ENCODE data around the gene ENTREP1. TPM values are rescaled to one million over a fixed set of nuclear protein-coding genes. Genes with fewer than 3 reads are reported as not detected.

Gene ENTREP1
- total RNA-seq, 1 experiment from 2014 or later: not detected

DNA sequence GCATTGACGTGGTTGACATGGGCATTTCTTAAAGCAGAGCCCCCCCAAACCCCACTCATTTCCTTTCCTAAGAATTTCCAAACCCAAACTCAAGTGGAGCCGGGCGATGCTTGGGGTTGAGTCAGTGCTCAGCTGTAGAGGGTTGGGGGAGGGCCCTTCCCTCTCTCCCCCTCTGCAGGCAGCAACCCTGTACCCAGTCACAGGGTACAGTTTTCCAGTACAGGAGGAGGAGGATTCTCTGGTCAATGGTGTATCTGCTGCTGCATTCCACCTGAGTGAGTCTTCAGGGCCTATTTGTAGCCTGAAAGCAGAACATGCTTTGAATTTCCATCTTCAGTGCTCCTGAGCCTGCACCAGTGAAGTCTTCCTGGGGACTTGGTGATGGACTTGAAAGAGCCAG lies 55.8 kb downstream of the ENTREP1 start:
- Histone ChIP-seq H3K27me3 (ENCODE audit: low read length) (no peaks in the 10 kb centered on the region), H3K4me3 (ENCODE audit: low read length) (no peak overlapping the region), H3K36me3 (ENCODE audit: insufficient read depth, low read length) (no peaks in the 10 kb centered on the region), H2AFZ (ENCODE audit: low read length) (no peak overlapping the region), H3K9ac (ENCODE audit: low read length) (no peak overlapping the region), H3K9me2 (replicated peaks; ENCODE audit: insufficient read depth, low read length) (no peaks in the 10 kb centered on the region), H3K79me2 (ENCODE audit: low read length) (no peaks in the 10 kb centered on the region), H3K4me1 (ENCODE audit: low read length) (no peaks in the 10 kb centered on the region), H3K27ac (ENCODE audit: low read length) (no peak overlapping the region), H3K4me2 (ENCODE audit: low read depth, low read length, poor library complexity, severe bottlenecking) (no peak overlapping the region), H3K9me3 (ENCODE audit: low read length) (no peaks in the 10 kb centered on the region), H4K20me1 (ENCODE audit: insufficient read depth, low read depth, low read length) (no peaks in the 10 kb centered on the region)
- no peak for DNase-seq

- Histone ChIP-seq H2AFZ (ENCODE audit: low read length) (no peak overlapping the region), H3K4me3 (ENCODE audit: low read length) (no peak overlapping the region), H3K9me3 (ENCODE audit: low read length) (no peaks in the 10 kb centered on the region), H4K20me1 (ENCODE audit: insufficient read depth, low read depth, low read length) (no peaks in the 10 kb centered on the region), H3K4me1 (ENCODE audit: low read length) (no peaks in the 10 kb centered on the region), H3K79me2 (ENCODE audit: low read length) (no peaks in the 10 kb centered on the region), H3K27me3 (ENCODE audit: low read length) (no peaks in the 10 kb centered on the region), H3K27ac (ENCODE audit: low read length) (no peak overlapping the region), H3K36me3 (ENCODE audit: insufficient read depth, low read length) (no peaks in the 10 kb centered on the region), H3K9me2 (replicated peaks; ENCODE audit: insufficient read depth, low read length) (no peaks in the 10 kb centered on the region), H3K9ac (ENCODE audit: low read length) (no peak overlapping the region), H3K4me2 (ENCODE audit: low read depth, low read length, poor library complexity, severe bottlenecking) (no peak overlapping the region)
- no peak for DNase-seq
Measured at GRCh38 chr9:69382135-69382534, 57.1 kb downstream of the ENTREP1 start.

GRCh38 chr9:69385581-69386033 lies 60.6 kb downstream of the ENTREP1 start:
- H2AFZ ChIP-seq (ENCODE audit: low read length): no peak overlapping the region
- H3K27me3 ChIP-seq (ENCODE audit: low read length): no peaks in the 10 kb centered on the region
- no peaks in the 10 kb centered on the region for H3K79me2 ChIP-seq (ENCODE audit: low read length)
- H3K9me3 ChIP-seq (ENCODE audit: low read length): no peaks in the 10 kb centered on the region
- no peak overlapping the region for H3K9ac ChIP-seq (ENCODE audit: low read length)
- H3K4me3 ChIP-seq (ENCODE audit: low read length): no peak overlapping the region
- no peak overlapping the region for H3K27ac ChIP-seq (ENCODE audit: low read length)
- no peak overlapping the region for H3K4me2 ChIP-seq (ENCODE audit: low read depth, low read length, poor library complexity, severe bottlenecking)
- H3K9me2 ChIP-seq (replicated peaks; ENCODE audit: insufficient read depth, low read length): no peaks in the 10 kb centered on the region
- no peak for DNase-seq
- no peaks in the 10 kb centered on the region for H4K20me1 ChIP-seq (ENCODE audit: insufficient read depth, low read depth, low read length)
- no peaks in the 10 kb centered on the region for H3K4me1 ChIP-seq (ENCODE audit: low read length)
- H3K36me3 ChIP-seq (ENCODE audit: insufficient read depth, low read length): no peaks in the 10 kb centered on the region

- H3K9ac ChIP-seq (ENCODE audit: low read length): no peak overlapping the region
- H4K20me1 ChIP-seq (ENCODE audit: insufficient read depth, low read depth, low read length): no peaks in the 10 kb centered on the region
- no peak overlapping the region for H2AFZ ChIP-seq (ENCODE audit: low read length)
- no peak overlapping the region for H3K4me2 ChIP-seq (ENCODE audit: low read depth, low read length, poor library complexity, severe bottlenecking)
- H3K4me3 ChIP-seq (ENCODE audit: low read length): no peak overlapping the region
- H3K9me2 ChIP-seq (replicated peaks; ENCODE audit: insufficient read depth, low read length): no peaks in the 10 kb centered on the region
- no peaks in the 10 kb centered on the region for H3K36me3 ChIP-seq (ENCODE audit: insufficient read depth, low read length)
- no peaks in the 10 kb centered on the region for H3K4me1 ChIP-seq (ENCODE audit: low read length)
- no peak for DNase-seq
- no peaks in the 10 kb centered on the region for H3K79me2 ChIP-seq (ENCODE audit: low read length)
- H3K27me3 ChIP-seq (ENCODE audit: low read length): no peaks in the 10 kb centered on the region
- H3K27ac ChIP-seq (ENCODE audit: low read length): no peak overlapping the region
- no peaks in the 10 kb centered on the region for H3K9me3 ChIP-seq (ENCODE audit: low read length)
Measured at GRCh38 chr9:69386651-69387050, 61.6 kb downstream of the ENTREP1 start.

- Histone ChIP-seq H3K9ac (ENCODE audit: low read length) (no peak overlapping the region), H3K4me2 (ENCODE audit: low read depth, low read length, poor library complexity, severe bottlenecking) (no peak overlapping the region), H2AFZ (ENCODE audit: low read length) (no peak overlapping the region), H3K79me2 (ENCODE audit: low read length) (no peaks in the 10 kb centered on the region), H4K20me1 (ENCODE audit: insufficient read depth, low read depth, low read length) (no peaks in the 10 kb centered on the region), H3K27me3 (ENCODE audit: low read length) (no peaks in the 10 kb centered on the region), H3K36me3 (ENCODE audit: insufficient read depth, low read length) (no peaks in the 10 kb centered on the region), H3K27ac (ENCODE audit: low read length) (no peak overlapping the region), H3K9me3 (ENCODE audit: low read length) (no peaks in the 10 kb centered on the region), H3K4me3 (ENCODE audit: low read length) (no peak overlapping the region), H3K9me2 (replicated peaks; ENCODE audit: insufficient read depth, low read length) (no peaks in the 10 kb centered on the region), H3K4me1 (ENCODE audit: low read length) (no peaks in the 10 kb centered on the region)
- DNase-seq: no peak
Measured at GRCh38 chr9:69388596-69388995, 63.6 kb downstream of the ENTREP1 start.

- no peak overlapping the region for H3K4me2 ChIP-seq (ENCODE audit: low read depth, low read length, poor library complexity, severe bottlenecking)
- no peak overlapping the region for H3K9ac ChIP-seq (ENCODE audit: low read length)
- no peaks in the 10 kb centered on the region for H3K36me3 ChIP-seq (ENCODE audit: insufficient read depth, low read length)
- no peak overlapping the region for H3K27ac ChIP-seq (ENCODE audit: low read length)
- H4K20me1 ChIP-seq (ENCODE audit: insufficient read depth, low read depth, low read length): no peaks in the 10 kb centered on the region
- H3K9me3 ChIP-seq (ENCODE audit: low read length): no peaks in the 10 kb centered on the region
- H3K4me3 ChIP-seq (ENCODE audit: low read length): no peak overlapping the region
- no peaks in the 10 kb centered on the region for H3K4me1 ChIP-seq (ENCODE audit: low read length)
- no peak overlapping the region for H2AFZ ChIP-seq (ENCODE audit: low read length)
- no peaks in the 10 kb centered on the region for H3K79me2 ChIP-seq (ENCODE audit: low read length)
- DNase-seq: no peak
- no peaks in the 10 kb centered on the region for H3K9me2 ChIP-seq (replicated peaks; ENCODE audit: insufficient read depth, low read length)
- no peaks in the 10 kb centered on the region for H3K27me3 ChIP-seq (ENCODE audit: low read length)
Measured at GRCh38 chr9:69389437-69389995, 64.5 kb downstream of the ENTREP1 start.

GRCh38 chr9:69391487-69391886 lies 66.5 kb downstream of the ENTREP1 start:
- Histone ChIP-seq H2AFZ (ENCODE audit: low read length) (no peak overlapping the region), H3K9ac (ENCODE audit: low read length) (no peak overlapping the region), H3K9me3 (ENCODE audit: low read length) (no peaks in the 10 kb centered on the region), H3K4me1 (ENCODE audit: low read length) (no peaks in the 10 kb centered on the region), H3K79me2 (ENCODE audit: low read length) (no peaks in the 10 kb centered on the region), H3K4me3 (ENCODE audit: low read length) (no peak overlapping the region), H3K9me2 (replicated peaks; ENCODE audit: insufficient read depth, low read length) (no peaks in the 10 kb centered on the region), H3K36me3 (ENCODE audit: insufficient read depth, low read length) (no peaks in the 10 kb centered on the region), H4K20me1 (ENCODE audit: insufficient read depth, low read depth, low read length) (no peaks in the 10 kb centered on the region), H3K27ac (ENCODE audit: low read length) (no peak overlapping the region), H3K27me3 (ENCODE audit: low read length) (no peaks in the 10 kb centered on the region), H3K4me2 (ENCODE audit: low read depth, low read length, poor library complexity, severe bottlenecking) (no peak overlapping the region)
- no peak for DNase-seq

DNA sequence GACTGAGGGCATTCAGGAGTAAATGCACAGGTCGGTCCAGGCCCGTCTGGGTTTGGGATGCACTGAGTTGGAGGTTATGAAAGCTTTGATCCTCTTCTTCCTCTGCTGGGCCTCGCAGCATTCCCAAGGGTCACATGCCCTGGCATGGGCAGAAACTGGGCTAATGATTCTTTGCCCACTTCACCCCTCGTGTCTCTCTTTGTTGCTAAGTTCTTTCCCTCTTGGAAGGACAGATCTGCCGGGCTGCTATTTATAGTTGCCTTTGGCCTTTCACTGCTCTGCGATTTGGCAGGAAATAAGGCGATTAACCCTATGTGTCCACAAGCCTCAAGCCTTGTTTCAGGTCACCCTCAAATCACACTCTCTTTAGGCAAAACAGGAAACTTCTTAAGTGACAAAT lies 66.9 kb downstream of the ENTREP1 start:
- Histone ChIP-seq H3K27me3 (ENCODE audit: low read length) (no peaks in the 10 kb centered on the region), H3K79me2 (ENCODE audit: low read length) (no peaks in the 10 kb centered on the region), H3K9ac (ENCODE audit: low read length) (no peak overlapping the region), H3K4me2 (ENCODE audit: low read depth, low read length, poor library complexity, severe bottlenecking) (no peak overlapping the region), H2AFZ (ENCODE audit: low read length) (no peak overlapping the region), H4K20me1 (ENCODE audit: insufficient read depth, low read depth, low read length) (no peaks in the 10 kb centered on the region), H3K4me1 (ENCODE audit: low read length) (no peaks in the 10 kb centered on the region), H3K36me3 (ENCODE audit: insufficient read depth, low read length) (no peaks in the 10 kb centered on the region), H3K9me2 (replicated peaks; ENCODE audit: insufficient read depth, low read length) (no peaks in the 10 kb centered on the region), H3K27ac (ENCODE audit: low read length) (no peak overlapping the region), H3K4me3 (ENCODE audit: low read length) (no peak overlapping the region), H3K9me3 (ENCODE audit: low read length) (no peaks in the 10 kb centered on the region)
- DNase-seq: no peak

DNA sequence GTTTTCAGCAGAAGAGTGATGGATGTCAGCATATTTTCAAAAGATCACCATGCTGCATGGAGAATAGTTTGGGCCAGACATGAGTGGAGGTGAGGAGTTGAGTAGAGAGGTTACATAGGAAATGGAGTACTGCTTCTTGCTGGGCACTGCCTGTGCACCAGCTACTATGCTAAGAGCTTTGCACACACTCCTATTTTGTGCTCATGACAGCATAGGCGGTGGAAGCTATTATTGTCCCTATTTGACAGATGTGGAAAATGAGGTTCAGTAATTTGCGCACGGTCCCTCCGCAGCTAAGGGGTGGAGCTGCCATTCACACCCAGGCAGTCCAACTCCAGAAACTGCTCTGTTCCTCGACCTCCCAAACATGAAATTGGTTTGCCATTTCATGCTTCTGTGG lies 67.8 kb downstream of the ENTREP1 start:
- no peaks in the 10 kb centered on the region for H3K36me3 ChIP-seq (ENCODE audit: insufficient read depth, low read length)
- H3K4me1 ChIP-seq (ENCODE audit: low read length): no peaks in the 10 kb centered on the region
- H4K20me1 ChIP-seq (ENCODE audit: insufficient read depth, low read depth, low read length): no peaks in the 10 kb centered on the region
- no peaks in the 10 kb centered on the region for H3K9me2 ChIP-seq (replicated peaks; ENCODE audit: insufficient read depth, low read length)
- no peak for DNase-seq
- H3K4me2 ChIP-seq (ENCODE audit: low read depth, low read length, poor library complexity, severe bottlenecking): no peak overlapping the region
- H3K9me3 ChIP-seq (ENCODE audit: low read length): no peaks in the 10 kb centered on the region
- H3K4me3 ChIP-seq (ENCODE audit: low read length): no peak overlapping the region
- H2AFZ ChIP-seq (ENCODE audit: low read length): no peak overlapping the region
- H3K79me2 ChIP-seq (ENCODE audit: low read length): no peaks in the 10 kb centered on the region
- no peaks in the 10 kb centered on the region for H3K27me3 ChIP-seq (ENCODE audit: low read length)
- H3K9ac ChIP-seq (ENCODE audit: low read length): no peak overlapping the region
- no peak overlapping the region for H3K27ac ChIP-seq (ENCODE audit: low read length)

Measured in Karpas-422 (cell line).